Right lobe of liver (tissue), 6 donors: ENCODE measurements around the gene PGAM4. TPM values are rescaled to one million over a fixed set of nuclear protein-coding genes. Genes with fewer than 3 reads are reported as not detected.
"Not testable (repeated sequence)": the region's sequence is repeated elsewhere in the genome, so short reads cannot be mapped to it uniquely, and the experiment has no call there.

Experiments used
- ATAC-seq, 4 donors: fragments of 200-7000 bp; cut with Tn5 transposase; one replicate each; pipeline ENCODE4 v1.9.1; 2020; ENCODE audit warnings: mild to moderate bottlenecking in 4 of 4, moderate library complexity in 4 of 4
- DNase-seq, 3 donors: peaks; one replicate each; pipeline ENCODE4 v3.0.0-alpha.2; 2020
- H3K27ac ChIP-seq, 3 donors: fragments of 200-600 bp; one replicate each; pipeline ENCODE4 v1.8.0; 2022
- H3K27me3 ChIP-seq, 2 donors: fragments of 200-600 bp; one replicate each; pipeline ENCODE4 v1.8.0; 2022
- H3K36me3 ChIP-seq, 4 donors: fragments of 200-600 bp; sonication (generic) in 1 of 4; one replicate each; pipeline versions ENCODE4 v1.5.1 to v1.8.0; 2017 to 2022; ENCODE audit warnings: control low read depth in 1 of 4
- H3K4me1 ChIP-seq, 4 donors: fragments of 200-600 bp; sonication (generic) in 1 of 4; one replicate each; pipeline versions ENCODE4 v1.5.1 to v1.8.0; 2017 to 2022; ENCODE audit warnings: control low read depth in 1 of 4
- H3K4me3 ChIP-seq, 3 donors: fragments of 200-600 bp; one replicate each; pipeline ENCODE4 v1.8.0; 2022
- H3K9me3 ChIP-seq, 4 donors: fragments of 200-600 bp; sonication (generic) in 1 of 4; one replicate each; pipeline versions ENCODE4 v1.5.1 to v1.8.0; 2017 to 2022; ENCODE audit warnings: control low read depth in 1 of 4
- CTCF ChIP-seq, 4 donors: fragments of 200-600 bp in 3 of 4; fragments of 450-650 bp in 1 of 4; IDR thresholded peaks; one replicate each; pipeline versions ENCODE4 v1.5.1 to v1.8.0; 2016 to 2022; ENCODE audit warnings: antibody characterized with exemption in 4 of 4, mild to moderate bottlenecking in 2 of 4
- POLR2A ChIP-seq: fragments of 450-650 bp; IDR thresholded peaks from one replicate; pipeline ENCODE4 v1.6.1; 2017; ENCODE audit warnings: antibody characterized with exemption, mild to moderate bottlenecking
- WGBS: methylation state at CpG from one replicate; pipeline ENCODE4 v1.1.6; 2018; ENCODE audit warnings: low coverage, low lambda C conversion rate; ENCODE audit not compliant: insufficient coverage; ENCODE audit errors: missing lambda C conversion rate; 5-methylcytosine and 5-hydroxymethylcytosine counted together
- intact Hi-C, 2 donors: fragments of 100-400 bp; cut with DNase I; formaldehyde crosslinking; loops; one replicate each; pipeline versions ENCODE4 v1.11.2 to v1.14.1; 2022
- total RNA-seq, 6 experiments: library from RNA; depleted of rRNA in 2 of 6; stranded (reverse); fragments of >200 nt in 2 of 6; fragmentation: NEBNext Ultra II Directional in 3 of 6; extraction: Animal tissue kit (Norgen Biotek cat#: 25700) in 3 of 6; gene quantifications; one replicate each; pipeline versions ENCODE4 v1.1.0 to v1.2.4, GENCODE V29; 2016 to 2023
- donor health status: DM: no; HTN: yes; CAD: no.
- donor health status: DM: no; HTN: no; CAD: no.
- donor health status: DM: no; HTN: no; CAD: no.
- donor health status: DM: no; HTN: yes; CAD: no.
- donor health status: DM: no; HTN: yes; CAD: no.

The PGAM4 gene
- total RNA-seq, 6 experiments from 2014 or later = not detected

- DNase-seq = no peak
- WGBS = 59% methylated on average over 2 of the region's 2 CpGs
- no peaks in the 10 kb centered on the region for H3K36me3 ChIP-seq
- no peaks in the 10 kb centered on the region for H3K27me3 ChIP-seq
- TF ChIP-seq CTCF (IDR thresholded peaks at IDR 0.05) (no peak), POLR2A (no peak)
- no peak overlapping the region for H3K27ac ChIP-seq
- no peak for ATAC-seq
- no peak overlapping the region for H3K4me3 ChIP-seq
- H3K4me1 ChIP-seq = no peaks in the 10 kb centered on the region
- H3K9me3 ChIP-seq = no peaks in the 10 kb centered on the region
- intact Hi-C loops = no loop called here
Measured at GRCh38 chrX:77949840-77950239, 19.6 kb downstream of the PGAM4 start.

GRCh38 chrX:77946571-77946970, 22.9 kb downstream of the PGAM4 start:
- ATAC-seq (no peak), DNase-seq (no peak)
- no peak overlapping the region for H3K27ac ChIP-seq
- no peaks in the 10 kb centered on the region for H3K9me3 ChIP-seq
- no peak for TF ChIP-seq CTCF (IDR thresholded peaks at IDR 0.05)
- TF ChIP-seq POLR2A = no peak
- H3K36me3 ChIP-seq = no peaks in the 10 kb centered on the region
- H3K4me3 ChIP-seq = no peak overlapping the region
- H3K4me1 ChIP-seq = no peaks in the 10 kb centered on the region
- WGBS = 66% methylated on average over 2 of the region's 2 CpGs
- intact Hi-C loops = no loop called here
- H3K27me3 ChIP-seq = no peaks in the 10 kb centered on the region

GRCh38 chrX:77945910-77946545, 23.4 kb downstream of the PGAM4 start:
- Histone ChIP-seq H3K9me3 (no peaks in the 10 kb centered on the region), H3K4me1 (no peaks in the 10 kb centered on the region), H3K27me3 (no peaks in the 10 kb centered on the region), H3K4me3 (no peak overlapping the region), H3K27ac (no peak overlapping the region), H3K36me3 (no peaks in the 10 kb centered on the region)
- TF ChIP-seq CTCF (IDR thresholded peaks at IDR 0.05) = no peak
- TF ChIP-seq POLR2A = no peak
- WGBS = 60% methylated on average over 7 of the region's 7 CpGs
- intact Hi-C loops = no loop called here
- DNase-seq (no peak), ATAC-seq (no peak)

GRCh38 chrX:77945031-77945430, 24.4 kb downstream of the PGAM4 start:
- H3K27me3 ChIP-seq, ATAC-seq, H3K36me3 ChIP-seq, H3K4me3 ChIP-seq, H3K27ac ChIP-seq, H3K9me3 ChIP-seq, DNase-seq, H3K4me1 ChIP-seq, intact Hi-C loops: not testable (repeated sequence)
- 86% methylated on average over 6 of the region's 6 CpGs for WGBS

GRCh38 chrX:77938083-77938680, 31.3 kb downstream of the PGAM4 start:
- WGBS = 68% methylated on average over 4 of the region's 4 CpGs
- TF ChIP-seq CTCF (IDR thresholded peaks at IDR 0.05) = no peak
- H3K27ac ChIP-seq = no peak overlapping the region

More at GRCh38 chrX:77938083-77938680, 31.3 kb downstream of the PGAM4 start:
- no peak for ATAC-seq
- H3K36me3 ChIP-seq = no peaks in the 10 kb centered on the region
- H3K4me3 ChIP-seq = no peak overlapping the region
- H3K27me3 ChIP-seq = no peaks in the 10 kb centered on the region
- intact Hi-C loops = no loop called here
- no peaks in the 10 kb centered on the region for H3K4me1 ChIP-seq
- DNase-seq = no peak
- H3K9me3 ChIP-seq = no peaks in the 10 kb centered on the region
